GM12878 (cell line): Measurements from ENCODE around the gene SKA1. TPM values are rescaled to one million over a fixed set of nuclear protein-coding genes. Genes with fewer than 3 reads are reported as not detected.

ENCODE experiments used
- ATAC-seq: fragments of 200-7000 bp; cut with Tn5 transposase; 3 replicates; pipeline ENCODE4 v1.9.1; 2020; ENCODE audit warnings: mild to moderate bottlenecking, moderate library complexity
- BruUV-seq: library from RNA; stranded (reverse); fragments of 400-500 nt; replicated peaks from 2 replicates; lab custom pipeline; 2021; lab: Mats Ljungman, UMichigan
- CTCF ChIA-PET: fragments of 300-600 bp; sonication (Branson Sonifier 250); formaldehyde crosslinking; extraction: SDS; loops from one replicate; lab custom pipeline; 2021; ENCODE audit warnings: inconsistent platforms; lab: Yijun Ruan, JAX
- POLR2A ChIA-PET: fragments of 350-600 bp; formaldehyde crosslinking; extraction: SDS; loops from one replicate; lab custom pipeline; 2021; ENCODE audit warnings: inconsistent platforms; lab: Charles Lee
- RAD21 ChIA-PET: fragments of 300-600 bp; sonication (Branson Sonifier 250); formaldehyde crosslinking; loops from one replicate; lab custom pipeline; 2023; ENCODE audit warnings: antibody characterized with exemption; ENCODE audit not compliant: unreplicated experiment; lab: Charles Lee
- SMC1A ChIA-PET: fragments of 300-600 bp; sonication (Branson Sonifier 250); formaldehyde crosslinking; loops from one replicate; lab custom pipeline; 2023; ENCODE audit not compliant: unreplicated experiment, uncharacterized antibody; lab: Charles Lee
- DNase-seq: peaks from one replicate; pipeline ENCODE4 v3.0.0-alpha.2; 2011; ENCODE audit warnings: low read depth, low spot score
- FAIRE-seq: peaks from 3 replicates; lab custom pipeline; 2011; peaks lifted over from hg19 to GRCh38; lab: Jason Lieb, UNC
- H2AFZ ChIP-seq: 2 replicates; pipeline ENCODE4 v1.6.0; 2011; ENCODE audit warnings: low read depth, low read length, control low read depth; ENCODE audit not compliant: control insufficient read depth
- H3K27ac ChIP-seq: 2 replicates; pipeline ENCODE4 v1.5.1; 2011; ENCODE audit warnings: control low read depth; ENCODE audit not compliant: control insufficient read depth, insufficient read depth
- H3K27me3 ChIP-seq, 2 experiments: replicated peaks in 1 of 2; 2 replicates each; pipeline versions ENCODE4 v1.6.0 to v1.6.1; 2011; ENCODE audit warnings: low read length in 1 of 2; ENCODE audit not compliant: control insufficient read depth in 2 of 2, insufficient read depth in 2 of 2
- H3K36me3 ChIP-seq, 2 experiments: 2 replicates each; pipeline ENCODE4 v1.5.1; 2011; ENCODE audit warnings: low read length in 1 of 2; ENCODE audit not compliant: control insufficient read depth in 2 of 2, insufficient read depth in 2 of 2
- H3K4me1 ChIP-seq: 2 replicates; pipeline ENCODE4 v1.6.1; 2011; ENCODE audit warnings: mild to moderate bottlenecking, low read length, moderate library complexity, mixed read lengths; ENCODE audit not compliant: control insufficient read depth, insufficient read depth
- H3K4me2 ChIP-seq: 2 replicates; pipeline ENCODE4 v1.6.0; 2011; ENCODE audit warnings: control low read depth; ENCODE audit not compliant: control insufficient read depth, insufficient read depth
- H3K4me3 ChIP-seq: fragments of 200-600 bp; sonication (generic); 2 replicates; pipeline ENCODE4 v1.5.1; 2016
- H3K79me2 ChIP-seq: 2 replicates; pipeline ENCODE4 v1.6.0; 2011; ENCODE audit warnings: low read length; ENCODE audit not compliant: control insufficient read depth, insufficient read depth
- H3K9ac ChIP-seq: 2 replicates; pipeline ENCODE4 v1.8.0; 2011; ENCODE audit warnings: low read length, control low read depth, mixed read lengths; ENCODE audit not compliant: control insufficient read depth, insufficient read depth
- H3K9me3 ChIP-seq: replicated peaks from 3 replicates; pipeline ENCODE4 v1.5.1; 2011; ENCODE audit warnings: mild to moderate bottlenecking, low read length; ENCODE audit not compliant: control insufficient read depth, insufficient read depth
- H4K20me1 ChIP-seq: 2 replicates; pipeline ENCODE4 v1.6.0; 2011; ENCODE audit not compliant: control insufficient read depth, insufficient read depth
- CBX5 ChIP-seq: sonication (generic); IDR thresholded peaks from 2 replicates; pipeline ENCODE4 v1.6.1; 2016; ENCODE audit warnings: low read depth, moderate library complexity, mild to moderate bottlenecking, inconsistent platforms
- CREB1 ChIP-seq: IDR thresholded peaks from 2 replicates; pipeline ENCODE4 v1.6.1; 2012; ENCODE audit warnings: low read depth, mild to moderate bottlenecking, inconsistent platforms
- EGR1 ChIP-seq, 2 experiments: IDR thresholded peaks; 1 replicate in 1 of 2; 2 replicates in 1 of 2; pipeline ENCODE4 v1.6.1; 2011 to 2012; ENCODE audit warnings: low read depth in 2 of 2, low read length in 2 of 2, borderline replicate concordance in 1 of 2, mild to moderate bottlenecking in 1 of 2, moderate library complexity in 1 of 2
- EZH2 ChIP-seq: IDR thresholded peaks from 2 replicates; pipeline ENCODE4 v1.6.1; 2012; ENCODE audit warnings: low read depth, mild to moderate bottlenecking, control low read depth, inconsistent platforms, low read length, borderline replicate concordance; ENCODE audit not compliant: control insufficient read depth
- MYC ChIP-seq: IDR thresholded peaks from 2 replicates; pipeline ENCODE4 v1.6.1; 2011; ENCODE audit warnings: mild to moderate bottlenecking, low read length, moderate library complexity, inconsistent platforms; ENCODE audit not compliant: insufficient read depth, insufficient replicate concordance, insufficient read length, severe bottlenecking
- RELA ChIP-seq: fragments of 450-650 bp; IDR thresholded peaks from 2 replicates; pipeline ENCODE4 v1.8.0; 2014; ENCODE audit warnings: borderline replicate concordance; ENCODE audit not compliant: partially characterized antibody
- STAT3 ChIP-seq: IDR thresholded peaks from 2 replicates; pipeline ENCODE4 v1.6.1; 2011; ENCODE audit warnings: low read depth, low read length, improper control_type of control experiment
- TBL1XR1 ChIP-seq: IDR thresholded peaks from 2 replicates; pipeline ENCODE4 v1.6.1; 2012; ENCODE audit warnings: low read depth, low read length, improper control_type of control experiment
- ZNF217 ChIP-seq: fragments of 450-650 bp; IDR thresholded peaks from 2 replicates; pipeline ENCODE4 v1.6.1; 2017; ENCODE audit warnings: antibody characterized with exemption, mild to moderate bottlenecking
- ZZZ3 ChIP-seq: IDR thresholded peaks from 2 replicates; pipeline ENCODE4 v1.6.1; 2011; ENCODE audit warnings: low read depth; ENCODE audit not compliant: control insufficient read depth, insufficient read length
- WGBS: methylation state at CpG from one replicate; pipeline ENCODE4 v1.1.6; 2016; ENCODE audit warnings: low lambda C conversion rate; ENCODE audit not compliant: insufficient replicate concordance, insufficient coverage; ENCODE audit errors: missing lambda C conversion rate; 5-methylcytosine and 5-hydroxymethylcytosine counted together
- in situ Hi-C: fragments of 300-500 bp; cut with MboI; formaldehyde crosslinking; loops from 9 replicates; pipeline ENCODE4 v1.14.3; 2018; ENCODE audit warnings: mixed read lengths
- intact Hi-C: fragments of 100-400 bp; cut with micrococcal nuclease; formaldehyde crosslinking; loops from one replicate; pipeline ENCODE4 v1.14.2; 2022; ENCODE audit not compliant: unreplicated experiment
- polyA plus RNA-seq, 11 experiments: library from polyadenylated mRNA; depleted of rRNA in 4 of 11; unstranded in 6 of 11; stranded (reverse) in 5 of 11; fragments of >200 nt; fragmentation: Nextera tagmentation in 4 of 11; fragmentation: Illumina TruSeq in 1 of 11; extraction: Ambion mirVana in 4 of 11; extraction: Trizol in 1 of 11; gene quantifications; 1 replicate in 1 of 11; 2 replicates in 10 of 11; pipeline versions ENCODE4 v1.2.1 to v1.2.3, GENCODE V29; 2011 to 2016; ENCODE audit warnings: inconsistent platforms in 2 of 11, missing spikeins in 2 of 11, low read depth in 1 of 11
- total RNA-seq, 4 experiments: library from RNA; depleted of rRNA in 3 of 4; stranded (reverse); fragments of >200 nt in 3 of 4; fragmentation: Illumina TruSeq in 1 of 4; extraction: Trizol in 1 of 4; gene quantifications; 2 replicates each; pipeline versions ENCODE4 v1.2.1 to v1.2.3, GENCODE V29; 2013 to 2021
- TF ChIP-seq, protein P1 (sequence below): fragments of 450-650 bp; conservative IDR thresholded peaks from 2 replicates; pipeline ENCODE4 v1.6.1; 2017; ENCODE audit warnings: mild to moderate bottlenecking, moderate library complexity
- TF ChIP-seq, protein P2 (sequence below): fragments of 450-650 bp; IDR thresholded peaks from 2 replicates; pipeline ENCODE4 v1.6.1; 2018; ENCODE audit warnings: borderline replicate concordance, mild to moderate bottlenecking; ENCODE audit not compliant: partially characterized antibody

Gene SKA1
- total and polyA plus RNA-seq, 10 of the 15 experiments (the other 5 are each of a cell fraction or from before 2014, with no cell fraction given), result 16.4 to 36.7 (median 31.1) TPM

DNA sequence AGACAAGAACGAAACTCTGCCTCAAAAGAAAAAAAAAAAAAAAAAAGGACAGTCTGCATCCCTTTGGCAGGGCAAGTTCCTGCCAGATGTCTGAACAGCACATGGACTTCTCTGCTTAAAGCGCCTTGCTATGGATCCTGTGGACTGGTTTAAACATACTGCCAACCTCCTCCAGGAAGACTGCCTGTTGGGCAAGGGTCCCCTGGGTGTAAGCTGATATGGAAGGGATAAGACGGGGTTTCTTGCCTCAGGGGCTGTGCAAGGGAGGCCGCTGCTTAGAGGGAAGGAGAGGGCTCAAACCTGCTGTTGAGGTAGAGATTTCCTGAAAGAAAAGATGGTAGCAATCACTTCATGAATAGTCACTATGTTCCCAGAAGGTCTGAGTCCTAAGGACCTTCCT is 22.2 kb downstream of the SKA1 start:
- Histone ChIP-seq H3K4me2 (no peak overlapping the region), H3K4me3 (no peak overlapping the region), H3K36me3 (peaks cover 0 to 1% of the 10 kb centered on the region in 2 experiments; a peak in 2 of 4 replicates), H3K4me1 (no peaks in the 10 kb centered on the region), H2AFZ (no peak overlapping the region), H3K9me3 (no peaks in the 10 kb centered on the region), H3K27me3 (no peaks in the 10 kb centered on the region), H3K9ac (no peak overlapping the region), H4K20me1 (no peaks in the 10 kb centered on the region), H3K27ac (no peak overlapping the region), H3K79me2 (no peaks in the 10 kb centered on the region)
- DNase-seq (no peak), FAIRE-seq (no peak), ATAC-seq (no peak)
- ChIA-PET SMC1A (no interaction called here), POLR2A (no interaction called here), RAD21 (no interaction called here), CTCF (no interaction called here)
- in situ Hi-C loops, result no loop called here
- 77% methylated on average over 4 of the region's 4 CpGs for WGBS
- no peak for TF ChIP-seq MYC
- TF ChIP-seq EGR1 (IDR thresholded peaks at IDR 0.05; ENCODE audit: borderline replicate concordance in 1 of 2, low read depth in 2 of 2, low read length in 2 of 2), result no peak
- no peak for TF ChIP-seq STAT3
- TF ChIP-seq CREB1, result no peak
- TF ChIP-seq, protein P1, sequence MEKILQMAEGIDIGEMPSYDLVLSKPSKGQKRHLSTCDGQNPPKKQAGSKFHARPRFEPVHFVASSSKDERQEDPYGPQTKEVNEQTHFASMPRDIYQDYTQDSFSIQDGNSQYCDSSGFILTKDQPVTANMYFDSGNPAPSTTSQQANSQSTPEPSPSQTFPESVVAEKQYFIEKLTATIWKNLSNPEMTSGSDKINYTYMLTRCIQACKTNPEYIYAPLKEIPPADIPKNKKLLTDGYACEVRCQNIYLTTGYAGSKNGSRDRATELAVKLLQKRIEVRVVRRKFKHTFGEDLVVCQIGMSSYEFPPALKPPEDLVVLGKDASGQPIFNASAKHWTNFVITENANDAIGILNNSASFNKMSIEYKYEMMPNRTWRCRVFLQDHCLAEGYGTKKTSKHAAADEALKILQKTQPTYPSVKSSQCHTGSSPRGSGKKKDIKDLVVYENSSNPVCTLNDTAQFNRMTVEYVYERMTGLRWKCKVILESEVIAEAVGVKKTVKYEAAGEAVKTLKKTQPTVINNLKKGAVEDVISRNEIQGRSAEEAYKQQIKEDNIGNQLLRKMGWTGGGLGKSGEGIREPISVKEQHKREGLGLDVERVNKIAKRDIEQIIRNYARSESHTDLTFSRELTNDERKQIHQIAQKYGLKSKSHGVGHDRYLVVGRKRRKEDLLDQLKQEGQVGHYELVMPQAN, result no peak
- TF ChIP-seq ZNF217, result no peak
- TF ChIP-seq, protein P2, sequence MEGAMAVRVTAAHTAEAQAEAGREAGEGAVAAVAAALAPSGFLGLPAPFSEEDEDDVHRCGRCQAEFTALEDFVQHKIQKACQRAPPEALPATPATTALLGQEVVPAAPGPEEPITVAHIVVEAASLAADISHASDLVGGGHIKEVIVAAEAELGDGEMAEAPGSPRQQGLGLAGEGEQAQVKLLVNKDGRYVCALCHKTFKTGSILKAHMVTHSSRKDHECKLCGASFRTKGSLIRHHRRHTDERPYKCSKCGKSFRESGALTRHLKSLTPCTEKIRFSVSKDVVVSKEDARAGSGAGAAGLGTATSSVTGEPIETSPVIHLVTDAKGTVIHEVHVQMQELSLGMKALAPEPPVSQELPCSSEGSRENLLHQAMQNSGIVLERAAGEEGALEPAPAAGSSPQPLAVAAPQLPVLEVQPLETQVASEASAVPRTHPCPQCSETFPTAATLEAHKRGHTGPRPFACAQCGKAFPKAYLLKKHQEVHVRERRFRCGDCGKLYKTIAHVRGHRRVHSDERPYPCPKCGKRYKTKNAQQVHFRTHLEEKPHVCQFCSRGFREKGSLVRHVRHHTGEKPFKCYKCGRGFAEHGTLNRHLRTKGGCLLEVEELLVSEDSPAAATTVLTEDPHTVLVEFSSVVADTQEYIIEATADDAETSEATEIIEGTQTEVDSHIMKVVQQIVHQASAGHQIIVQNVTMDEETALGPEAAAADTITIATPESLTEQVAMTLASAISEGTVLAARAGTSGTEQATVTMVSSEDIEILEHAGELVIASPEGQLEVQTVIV, result no peak
- TF ChIP-seq EZH2, result no peak
- TF ChIP-seq CBX5, result no peak
- no peak for TF ChIP-seq RELA
- TF ChIP-seq ZZZ3, result no peak
- TF ChIP-seq TBL1XR1, result no peak
- BruUV-seq, result no TSS peak
- intact Hi-C loops, result no loop called here
